H9 (cell line): Measurements from ENCODE around the gene PPP1R14C. TPM values are rescaled to one million over a fixed set of nuclear protein-coding genes. Genes with fewer than 3 reads are reported as not detected.

Source experiments
- DNase-seq: peaks from one replicate; pipeline ENCODE4 v3.0.0-alpha.2; 2017
- H2AFZ ChIP-seq: one replicate; pipeline ENCODE4 v1.6.1; 2013; ENCODE audit warnings: mild to moderate bottlenecking, low read length, control low read depth, moderate library complexity
- H2AK5ac ChIP-seq: 2 replicates; pipeline ENCODE4 v1.6.1; 2013; ENCODE audit warnings: low read length, control low read depth, mixed read lengths; ENCODE audit not compliant: insufficient read length
- H2BK120ac ChIP-seq: one replicate; pipeline ENCODE4 v1.6.1; 2013; ENCODE audit warnings: low read depth, mild to moderate bottlenecking, low read length, control low read depth, inconsistent platforms; ENCODE audit not compliant: poor library complexity, severe bottlenecking
- H2BK12ac ChIP-seq: 2 replicates; pipeline ENCODE4 v1.6.1; 2013; ENCODE audit warnings: low read length, control low read depth, mixed read lengths, low read depth; ENCODE audit not compliant: insufficient read length
- H2BK15ac ChIP-seq: 2 replicates; pipeline ENCODE4 v1.6.1; 2013; ENCODE audit warnings: low read depth, low read length, control low read depth
- H2BK20ac ChIP-seq: one replicate; pipeline ENCODE4 v1.6.1; 2013; ENCODE audit warnings: low read depth, mild to moderate bottlenecking, low read length, control low read depth, inconsistent platforms; ENCODE audit not compliant: poor library complexity, severe bottlenecking
- H2BK5ac ChIP-seq: 2 replicates; pipeline ENCODE4 v1.6.1; 2013; ENCODE audit warnings: low read length, control low read depth, mixed read lengths; ENCODE audit not compliant: insufficient read length
- H3K14ac ChIP-seq: 2 replicates; pipeline ENCODE4 v1.6.1; 2013; ENCODE audit warnings: low read length, control low read depth; ENCODE audit not compliant: insufficient read depth
- H3K18ac ChIP-seq: 2 replicates; pipeline ENCODE4 v1.6.1; 2013; ENCODE audit warnings: low read depth, mild to moderate bottlenecking, mixed read lengths, low read length, control low read depth; ENCODE audit not compliant: insufficient read length
- H3K23ac ChIP-seq: 2 replicates; pipeline ENCODE4 v1.6.1; 2013; ENCODE audit warnings: low read length, control low read depth, mixed read lengths, low read depth; ENCODE audit not compliant: insufficient read length
- H3K23me2 ChIP-seq: 2 replicates; pipeline ENCODE4 v1.6.1; 2013; ENCODE audit warnings: low read depth, mild to moderate bottlenecking, mixed read lengths, low read length, control low read depth; ENCODE audit not compliant: insufficient read length, poor library complexity, severe bottlenecking
- H3K27ac ChIP-seq: 2 replicates; pipeline ENCODE4 v1.5.1; 2013; ENCODE audit warnings: low read length, control low read depth, mixed read lengths, low read depth; ENCODE audit not compliant: insufficient read length
- H3K27me3 ChIP-seq: 2 replicates; pipeline ENCODE4 v1.6.1; 2013; ENCODE audit warnings: low read length, control low read depth, inconsistent platforms; ENCODE audit not compliant: insufficient read depth
- H3K4ac ChIP-seq: 2 replicates; pipeline ENCODE4 v1.6.1; 2013; ENCODE audit warnings: low read depth, mild to moderate bottlenecking, control low read depth, inconsistent platforms, low read length, moderate library complexity
- H3K4me1 ChIP-seq: 2 replicates; pipeline ENCODE4 v1.6.1; 2013; ENCODE audit warnings: low read length, control low read depth, inconsistent platforms; ENCODE audit not compliant: insufficient read depth
- H3K4me2 ChIP-seq: 2 replicates; pipeline ENCODE4 v1.6.1; 2013; ENCODE audit warnings: low read length, control low read depth, mixed read lengths; ENCODE audit not compliant: insufficient read length, insufficient read depth
- H3K56ac ChIP-seq: 2 replicates; pipeline ENCODE4 v1.6.1; 2013; ENCODE audit warnings: low read depth, mild to moderate bottlenecking, mixed read lengths, low read length, control low read depth; ENCODE audit not compliant: insufficient read length
- H3K79me1 ChIP-seq: 2 replicates; pipeline ENCODE4 v1.6.1; 2013; ENCODE audit warnings: low read depth, mild to moderate bottlenecking, moderate library complexity, low read length, control low read depth, inconsistent platforms; ENCODE audit not compliant: insufficient read depth, poor library complexity, severe bottlenecking
- H3K79me2 ChIP-seq: 2 replicates; pipeline ENCODE4 v1.6.1; 2013; ENCODE audit warnings: low read length, control low read depth, inconsistent platforms; ENCODE audit not compliant: insufficient read depth
- H3K9ac ChIP-seq: 2 replicates; pipeline ENCODE4 v1.6.1; 2013; ENCODE audit warnings: low read length, control low read depth, mixed read lengths; ENCODE audit not compliant: insufficient read length; ENCODE audit errors: extremely low read depth
- H3K9me3 ChIP-seq: one replicate; pipeline ENCODE4 v1.6.1; 2013; ENCODE audit warnings: low read depth, low read length, inconsistent platforms; ENCODE audit not compliant: control insufficient read depth
- H3T11ph ChIP-seq: one replicate; pipeline ENCODE4 v1.6.1; 2013; ENCODE audit warnings: mild to moderate bottlenecking, low read length, control low read depth, inconsistent platforms
- H4K20me1 ChIP-seq: one replicate; pipeline ENCODE4 v1.6.1; 2013; ENCODE audit not compliant: control insufficient read depth, insufficient read length, insufficient read depth
- H4K5ac ChIP-seq: 2 replicates; pipeline ENCODE4 v1.6.1; 2013; ENCODE audit warnings: low read depth, mild to moderate bottlenecking, mixed read lengths, low read length, control low read depth; ENCODE audit not compliant: insufficient read length
- H4K8ac ChIP-seq: replicated peaks from 2 replicates; pipeline ENCODE4 v1.6.1; 2013; ENCODE audit warnings: low read length, control low read depth, mixed read lengths, low read depth; ENCODE audit not compliant: insufficient read length
- H4K91ac ChIP-seq: 2 replicates; pipeline ENCODE4 v1.6.1; 2013; ENCODE audit warnings: low read depth, mild to moderate bottlenecking, moderate library complexity, mixed read lengths, low read length, control low read depth; ENCODE audit not compliant: insufficient read length
- H3K27ac Mint-ChIP-seq, 3 experiments: 2 replicates in 2 of 3; 3 replicates in 1 of 3; pipeline ENCODE4 v1.8.0; 2020 to 2021; ENCODE audit warnings: mixed read lengths in 3 of 3, mild to moderate bottlenecking in 1 of 3, moderate library complexity in 1 of 3
- H3K27me3 Mint-ChIP-seq: 2 replicates; pipeline ENCODE4 v1.8.0; 2021; ENCODE audit warnings: low read depth, mild to moderate bottlenecking, moderate library complexity, mixed read lengths
- H3K36me3 Mint-ChIP-seq, 3 experiments: 2 replicates in 2 of 3; 3 replicates in 1 of 3; pipeline ENCODE4 v1.8.0; 2020 to 2021; ENCODE audit warnings: low read depth in 3 of 3, mixed read lengths in 3 of 3; ENCODE audit not compliant: insufficient read depth in 1 of 3
- H3K4me1 Mint-ChIP-seq, 2 experiments: 2 replicates each; pipeline ENCODE4 v1.8.0; 2020; ENCODE audit warnings: mixed read lengths in 2 of 2
- H3K4me3 Mint-ChIP-seq, 2 experiments: 2 replicates in 1 of 2; 3 replicates in 1 of 2; pipeline ENCODE4 v1.8.0; 2020 to 2021; ENCODE audit warnings: mild to moderate bottlenecking in 2 of 2, mixed read lengths in 2 of 2, moderate library complexity in 1 of 2
- H3K9me3 Mint-ChIP-seq, 2 experiments: 2 replicates in 1 of 2; 3 replicates in 1 of 2; pipeline ENCODE4 v1.8.0; 2020; ENCODE audit warnings: mild to moderate bottlenecking in 2 of 2, mixed read lengths in 2 of 2, moderate library complexity in 1 of 2
- CTCF ChIP-seq: fragments of 200-600 bp; sonication (generic); conservative IDR thresholded peaks from 3 replicates; pipeline ENCODE4 v1.8.0; 2021; ENCODE audit warnings: antibody characterized with exemption, mild to moderate bottlenecking
- WGBS: extraction: QIAGEN DNeasy Blood & Tissue Kit; methylation state at CpG from one replicate; pipeline ENCODE4 v1.1.7; 2013; ENCODE audit warnings: missing lambda C conversion rate, low lambda C conversion rate, mixed read lengths; ENCODE audit not compliant: insufficient read length; ENCODE audit errors: extremely low coverage; 5-methylcytosine and 5-hydroxymethylcytosine counted together
- total RNA-seq: library from RNA; stranded (reverse); gene quantifications from 2 replicates; pipeline ENCODE4 v1.2.1, GENCODE V29; 2021

Gene PPP1R14C
- total RNA-seq, 1 experiment from 2014 or later: 0.37 TPM

GRCh38 chr6:150123645-150124044 is 19.2 kb upstream of the PPP1R14C start:
- DNase-seq: no peak
- Histone ChIP-seq H3T11ph (no peak overlapping the region), H3K18ac (no peak overlapping the region), H4K91ac (no peak overlapping the region), H3K4me2 (no peak overlapping the region), H3K23ac (no peak overlapping the region), H3K4me1 (no peaks in the 10 kb centered on the region; the same call in 1 of the 2 replicates), H2BK120ac (no peak overlapping the region), H3K14ac (no peak overlapping the region), H3K23me2 (no peaks in the 10 kb centered on the region), H3K79me2 (no peaks in the 10 kb centered on the region), H2BK12ac (no peak overlapping the region), H2AFZ (no peak overlapping the region), H4K8ac (no peak overlapping the region), H2AK5ac (no peak overlapping the region), H4K5ac (no peak overlapping the region), H2BK20ac (no peak overlapping the region), H3K27ac (no peak overlapping the region), H3K4ac (no peak overlapping the region), H3K56ac (no peak overlapping the region), H3K9me3 (no peaks in the 10 kb centered on the region), H2BK15ac (no peak overlapping the region), H3K27me3 (no peaks in the 10 kb centered on the region), H3K79me1 (no peaks in the 10 kb centered on the region), H2BK5ac (no peak overlapping the region), H3K9ac (no peak overlapping the region), H4K20me1 (no peaks in the 10 kb centered on the region)
- Mint-ChIP-seq H3K27me3 (peaks cover 11% of the 10 kb centered on the region), H3K36me3 (no peaks in the 10 kb centered on the region), H3K4me3 (no peak overlapping the region), H3K9me3 (no peaks in the 10 kb centered on the region), H3K4me1 (peaks cover 6 to 7% of the 10 kb centered on the region in 2 experiments), H3K27ac (no peak overlapping the region)
- TF ChIP-seq CTCF: no peak
- no CpG with 5 or more reads among the region's 7 CpGs for WGBS
